Astrocyte of the hippocampus (primary cell): Measurements from ENCODE around the gene CD53.
"Not testable (repeated sequence)": the region's sequence is repeated elsewhere in the genome, so short reads cannot be mapped to it uniquely, and the experiment has no call there.

Source experiments
- DNase-seq: peaks from one replicate; pipeline ENCODE4 v3.0.0; 2011; ENCODE audit warnings: low read depth, low spot score

Gene CD53, protein sequence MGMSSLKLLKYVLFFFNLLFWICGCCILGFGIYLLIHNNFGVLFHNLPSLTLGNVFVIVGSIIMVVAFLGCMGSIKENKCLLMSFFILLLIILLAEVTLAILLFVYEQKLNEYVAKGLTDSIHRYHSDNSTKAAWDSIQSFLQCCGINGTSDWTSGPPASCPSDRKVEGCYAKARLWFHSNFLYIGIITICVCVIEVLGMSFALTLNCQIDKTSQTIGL

DNA sequence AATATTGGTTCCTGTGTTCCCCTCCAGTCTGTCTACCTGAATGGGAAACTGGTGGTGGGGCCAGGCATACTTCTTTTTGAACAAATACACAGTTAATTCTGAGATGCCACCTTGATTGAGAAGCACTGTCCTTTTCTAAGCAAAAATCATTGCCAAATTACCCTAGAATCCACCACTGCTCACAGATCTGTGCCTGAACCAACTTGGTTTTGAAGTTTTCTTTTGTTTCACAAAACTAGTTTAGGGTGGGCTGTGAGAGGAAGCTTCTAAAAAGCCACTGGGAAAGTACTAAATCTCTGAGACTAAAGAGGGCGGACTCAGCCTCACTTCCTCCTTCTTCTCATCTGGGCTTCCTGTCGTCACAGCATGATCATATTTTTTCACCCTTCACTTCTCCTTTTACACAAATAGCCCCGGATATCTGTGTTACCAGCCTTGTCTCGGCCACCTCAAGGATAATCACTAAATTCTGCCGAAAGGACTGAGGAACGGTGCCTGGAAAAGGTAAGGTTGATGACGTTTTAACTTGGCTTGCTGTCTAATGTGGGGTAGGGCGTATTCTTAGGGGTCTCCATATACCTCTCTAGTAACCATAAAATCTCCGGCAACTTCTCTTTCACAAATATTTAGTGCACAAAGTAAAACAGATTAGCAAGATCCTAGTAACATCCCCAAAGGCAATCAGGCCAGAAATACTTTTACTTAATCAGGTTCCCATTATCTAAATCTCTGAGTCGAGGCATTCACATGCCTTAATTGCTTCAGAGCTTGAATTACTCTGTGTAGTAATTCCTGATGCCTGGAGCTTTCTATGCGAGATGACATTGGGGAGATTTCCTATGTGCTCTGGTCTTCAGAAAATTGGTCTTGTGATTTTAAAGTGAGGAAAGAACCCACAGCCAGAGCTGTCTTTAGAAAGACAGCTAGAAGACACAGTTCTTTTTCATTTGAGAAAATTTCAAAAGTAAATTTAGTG lies at the start of gene CD53:
Gene CD53, plus strand, starts transcription at position 404 of the 976 bp plus-strand sequence. CDS start 18,261 bp downstream, outside the sequence.
- DNase-seq: no peak

DNA sequence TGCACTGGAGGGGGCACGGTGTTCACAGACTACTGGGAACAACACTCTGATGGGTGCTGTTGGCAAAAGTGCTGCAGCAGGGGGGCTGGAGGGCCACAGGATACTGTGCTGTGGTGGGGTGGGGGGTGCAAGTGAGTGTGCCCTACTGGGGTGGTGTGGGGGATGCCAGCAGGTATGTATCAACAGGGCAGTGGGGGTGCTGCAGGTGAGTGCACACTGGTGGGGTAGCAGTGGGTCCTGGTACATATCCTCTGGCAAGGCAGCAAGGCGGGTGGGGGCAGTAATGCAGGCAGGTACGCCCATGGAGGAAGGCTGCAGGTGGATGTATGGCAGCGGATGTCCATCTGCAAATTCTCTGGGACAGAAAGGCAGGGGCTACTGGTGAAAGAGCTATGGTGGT lies 48.8 kb upstream of the CD53 start:
- DNase-seq: no peak

DNA sequence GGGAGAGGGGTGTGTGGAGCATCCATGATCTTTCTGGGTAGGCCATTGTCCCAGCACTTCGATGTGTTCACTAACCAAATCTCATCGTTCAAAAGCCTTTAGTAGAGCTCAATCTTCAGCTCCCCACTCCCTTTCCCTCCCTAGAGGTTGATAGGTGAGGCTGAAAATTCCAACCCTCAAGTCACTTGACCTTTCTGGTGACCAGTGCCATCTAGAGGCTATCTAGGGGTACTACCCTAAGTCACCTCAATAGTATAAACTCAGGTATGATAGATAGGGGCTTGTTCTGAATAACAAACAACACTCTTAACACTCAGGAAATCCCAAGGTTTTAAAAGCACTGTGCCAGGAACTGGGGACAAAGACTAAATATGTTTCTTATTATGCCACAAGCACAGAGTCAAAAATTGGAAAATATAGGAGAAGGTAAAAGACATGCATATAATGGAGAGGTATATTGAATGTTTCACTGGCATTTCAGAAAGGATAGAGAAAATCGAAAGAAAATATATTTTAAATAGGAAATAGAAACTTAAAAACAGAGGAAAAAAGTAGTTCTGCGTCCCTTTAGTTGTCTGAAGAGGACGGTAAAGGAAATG lies 42.9 kb upstream of the CD53 start:
- peak; percentile 7 for DNase-seq

DNA sequence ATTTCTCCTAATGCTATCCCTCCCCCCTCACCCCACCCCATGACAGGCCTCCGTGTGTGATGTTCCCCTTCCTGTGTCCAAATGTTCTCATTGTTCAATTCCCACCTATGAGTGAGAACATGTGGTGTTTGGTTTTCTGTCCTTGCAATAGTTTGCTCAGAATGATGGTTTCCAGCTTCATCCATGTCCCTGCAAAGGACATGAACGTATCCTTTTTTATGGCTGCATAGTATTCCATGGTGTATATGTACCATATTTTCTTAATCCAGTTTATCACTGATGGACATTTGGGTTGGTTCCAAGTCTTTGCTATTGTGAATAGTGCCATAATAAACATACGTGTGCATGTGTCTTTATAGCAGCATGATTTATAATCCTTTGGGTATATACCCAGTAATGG lies 39.2 kb upstream of the CD53 start:
- DNase-seq: not testable (repeated sequence)

DNA sequence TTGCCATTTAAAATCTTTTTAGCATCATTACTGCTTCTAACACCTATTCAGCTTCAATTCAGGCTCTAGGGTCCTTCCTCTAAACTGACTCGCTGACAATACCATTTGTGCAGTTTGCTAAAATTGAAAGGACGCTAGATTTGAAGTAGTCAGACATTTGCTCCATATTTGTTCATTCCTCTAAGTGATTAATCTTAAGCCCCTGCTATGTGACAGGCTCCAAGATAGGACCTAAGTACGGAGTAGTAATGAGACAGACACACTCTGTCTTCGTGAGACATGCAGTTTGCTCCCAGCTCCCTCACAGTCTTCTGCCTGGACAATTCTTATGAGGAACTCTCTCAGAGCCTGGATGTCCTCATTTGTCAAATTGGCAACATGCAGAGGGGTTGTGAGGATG lies 26.1 kb upstream of the CD53 start:
- no peak for DNase-seq

DNA sequence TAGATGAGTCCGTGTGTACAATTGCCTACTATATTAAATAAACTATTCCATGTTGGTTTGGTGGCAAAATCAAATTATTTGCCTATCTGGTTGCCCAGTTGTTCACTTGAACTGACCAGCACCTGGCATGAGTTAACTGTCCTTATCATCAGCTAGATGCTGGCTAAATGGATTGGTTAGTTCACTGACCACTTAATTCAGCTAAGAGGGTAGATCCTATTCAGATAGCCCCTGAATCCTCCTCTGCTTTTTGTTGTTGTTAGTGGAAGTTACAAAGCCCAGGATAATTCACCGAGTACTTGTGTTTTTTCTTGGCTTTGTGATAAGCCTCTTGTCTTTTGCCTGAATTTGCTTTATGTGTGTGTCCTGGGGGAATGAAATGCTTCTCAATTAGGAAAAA lies 22.8 kb upstream of the CD53 start:
- no peak for DNase-seq

DNA sequence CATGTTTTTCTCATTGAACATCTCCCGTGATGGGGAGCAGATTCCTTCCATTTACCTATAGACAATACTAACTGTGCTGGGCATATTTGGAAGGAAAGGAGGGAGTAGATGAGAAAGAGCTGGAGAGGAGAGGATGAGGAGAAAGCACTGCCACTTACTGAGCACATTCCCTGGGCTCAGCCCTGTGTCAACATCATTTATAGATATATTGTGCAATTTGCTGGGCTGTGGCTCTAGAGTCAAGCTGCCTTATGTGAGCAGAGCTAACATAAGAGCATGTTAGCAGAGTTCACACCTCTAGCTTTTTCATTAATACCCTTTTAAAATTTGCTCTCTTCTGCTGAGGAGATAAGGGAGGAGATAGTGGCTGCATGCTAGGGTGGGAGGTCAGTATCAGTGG lies 22.3 kb upstream of the CD53 start:
- DNase-seq: no peak

DNA sequence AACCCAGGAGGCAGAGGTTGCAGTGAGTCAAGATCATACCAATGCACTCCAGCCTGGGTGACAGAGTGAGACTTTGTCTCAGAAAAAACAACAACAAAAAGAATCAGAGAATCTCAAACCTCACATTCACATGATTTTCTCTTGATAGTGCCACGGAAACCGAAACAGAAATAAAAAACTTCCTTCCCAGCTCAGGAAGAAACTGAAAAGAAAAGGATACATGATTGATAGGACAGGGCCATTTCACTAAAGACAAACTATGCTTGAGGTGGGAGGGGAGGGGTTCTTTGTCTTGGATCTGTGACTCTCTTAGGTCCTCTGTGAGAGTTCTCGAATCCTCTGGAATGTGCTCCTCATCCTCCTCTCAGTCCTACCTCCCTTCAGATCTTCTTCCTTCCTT lies 19.8 kb upstream of the CD53 start:
- DNase-seq: no peak

DNA sequence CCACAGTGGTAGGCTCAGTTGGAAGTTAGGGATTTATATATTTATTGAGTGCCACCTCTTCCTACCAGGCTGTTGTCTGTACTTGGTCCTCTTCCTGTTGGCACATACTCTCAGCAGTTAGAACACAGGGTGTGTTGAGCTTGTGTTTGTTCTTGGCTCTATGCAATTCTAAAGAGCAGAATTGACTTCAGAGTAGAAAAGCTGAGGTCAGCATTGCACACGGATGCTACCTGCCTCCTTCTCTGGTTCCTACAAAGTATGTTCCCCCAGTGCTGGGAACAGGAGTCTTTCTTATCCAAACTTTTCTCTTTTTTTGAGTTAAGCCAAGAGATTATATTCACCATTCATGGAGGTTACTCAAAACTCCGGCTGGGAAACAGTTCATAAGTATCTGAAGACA lies 16.5 kb upstream of the CD53 start:
- DNase-seq: no peak

DNA sequence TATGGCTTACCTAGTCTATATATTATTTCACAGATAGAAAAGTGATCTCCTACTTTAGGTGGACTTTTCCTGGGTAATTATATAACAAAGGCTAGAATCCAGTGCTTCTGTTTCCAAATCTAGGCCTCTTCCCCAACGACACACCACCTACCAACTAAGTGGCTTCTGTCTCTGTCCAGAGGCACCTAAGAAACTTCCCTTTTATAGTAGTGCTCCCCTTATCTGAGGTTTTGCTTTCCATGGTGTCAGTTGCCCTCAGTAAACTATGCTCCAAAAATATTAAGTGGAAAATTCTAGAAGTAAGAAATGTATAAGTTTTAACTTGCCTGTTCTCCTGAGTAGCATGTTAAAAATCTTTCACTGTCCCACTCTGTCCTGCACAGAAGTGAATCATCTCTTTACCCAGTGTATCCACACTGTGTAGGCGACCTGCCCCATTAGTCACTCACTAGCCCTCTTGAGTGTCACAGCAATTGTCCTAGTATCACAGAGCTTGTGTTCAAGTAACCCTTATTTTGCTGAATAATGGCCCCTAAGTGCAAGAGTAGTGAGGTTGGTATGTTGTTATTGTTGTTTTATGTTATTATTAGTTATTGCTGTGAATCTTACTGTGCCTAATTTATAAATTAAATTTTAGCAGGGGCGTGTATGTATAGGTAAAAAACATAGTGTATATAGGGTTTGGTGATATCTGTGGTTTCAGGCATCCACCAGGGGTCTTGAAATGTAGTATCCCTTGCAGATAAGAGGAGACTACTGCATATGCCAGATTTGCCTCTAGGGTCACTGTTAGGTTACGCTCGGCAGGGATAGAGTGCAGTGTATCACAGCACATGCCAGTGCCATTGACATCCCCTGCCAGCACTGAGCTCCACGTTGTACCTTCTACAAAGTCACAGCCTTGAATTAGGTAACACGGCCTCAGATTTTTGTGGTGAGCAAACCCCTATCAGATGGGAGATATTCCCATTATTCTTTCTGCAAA lies 14.7 kb upstream of the CD53 start:
- no peak for DNase-seq

DNA sequence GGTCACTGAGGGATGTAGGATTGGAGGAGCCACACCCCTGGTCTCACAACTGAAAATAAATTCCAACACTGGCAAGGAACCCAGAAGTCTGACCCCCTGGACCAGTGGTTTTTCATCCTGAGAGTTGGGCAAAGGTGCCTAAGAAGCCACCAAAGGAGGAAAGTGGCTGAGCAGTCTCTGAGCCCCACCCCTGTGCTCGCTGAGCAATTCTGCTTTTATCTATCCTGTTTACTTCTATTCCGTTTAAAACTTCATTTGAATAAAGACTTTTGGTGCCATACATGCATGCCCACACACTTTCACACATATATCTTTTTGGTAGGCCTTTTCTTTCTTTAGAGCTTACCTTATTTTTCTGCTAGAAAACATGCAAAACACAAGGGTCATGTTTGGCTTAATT lies 13.9 kb upstream of the CD53 start:
- DNase-seq: no peak

DNA sequence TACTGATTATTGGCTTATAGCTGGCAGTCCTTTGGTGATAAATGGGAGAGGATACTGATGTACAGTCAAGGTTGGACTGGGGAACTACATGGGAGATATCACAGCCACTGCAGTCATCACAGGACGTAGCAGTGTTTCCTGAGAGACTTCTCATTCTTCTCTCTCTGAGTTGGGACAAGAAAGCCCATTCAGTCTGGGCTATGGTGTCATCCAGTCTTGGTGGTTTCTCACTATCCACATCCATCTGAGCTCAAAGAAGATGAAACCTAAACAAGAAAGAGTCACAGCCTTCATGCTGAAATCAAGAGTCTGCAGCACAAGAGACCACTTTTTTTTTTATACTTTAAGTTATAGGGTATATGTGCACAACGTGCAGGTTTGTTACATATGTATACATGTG lies 12.8 kb upstream of the CD53 start:
- no peak for DNase-seq

DNA sequence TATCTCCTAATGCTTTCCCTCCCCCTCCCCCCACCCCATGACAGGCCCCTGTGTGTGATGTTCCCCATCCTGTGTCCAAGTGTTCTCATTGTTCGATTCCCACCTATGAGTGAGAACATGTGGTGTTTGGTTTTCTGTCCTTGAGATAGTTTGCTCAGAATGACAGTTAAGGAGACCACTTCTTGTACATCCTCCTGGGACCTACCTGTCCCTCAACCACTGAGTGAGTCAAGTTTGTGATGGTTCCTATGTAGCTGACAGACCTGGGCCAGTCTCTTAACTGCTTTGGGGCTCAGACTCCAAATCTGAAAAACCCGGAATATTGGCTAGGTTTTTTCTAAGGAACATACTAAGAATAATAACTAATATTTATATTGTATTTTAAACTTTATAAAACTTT lies 12.3 kb upstream of the CD53 start:
- not testable (repeated sequence) for DNase-seq

DNA sequence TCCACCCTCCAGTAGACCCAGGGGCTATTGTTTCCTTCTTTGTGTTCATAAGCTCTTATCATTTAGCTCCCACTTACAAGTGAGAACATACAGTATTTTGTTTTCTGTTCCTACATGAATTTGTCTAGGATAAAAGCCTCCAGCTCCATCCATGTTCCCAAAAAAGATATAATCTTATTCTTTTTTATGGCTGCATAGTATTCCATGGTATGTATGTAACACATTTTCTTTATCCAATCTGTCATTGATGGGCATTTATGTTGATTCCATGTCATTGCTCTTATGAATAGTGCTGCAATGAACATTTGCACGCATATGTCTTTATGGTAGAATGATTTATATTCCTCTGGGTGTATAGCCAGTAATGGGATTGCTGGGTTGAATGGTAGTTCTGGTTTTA lies 11.0 kb upstream of the CD53 start:
- DNase-seq: not testable (repeated sequence)

DNA sequence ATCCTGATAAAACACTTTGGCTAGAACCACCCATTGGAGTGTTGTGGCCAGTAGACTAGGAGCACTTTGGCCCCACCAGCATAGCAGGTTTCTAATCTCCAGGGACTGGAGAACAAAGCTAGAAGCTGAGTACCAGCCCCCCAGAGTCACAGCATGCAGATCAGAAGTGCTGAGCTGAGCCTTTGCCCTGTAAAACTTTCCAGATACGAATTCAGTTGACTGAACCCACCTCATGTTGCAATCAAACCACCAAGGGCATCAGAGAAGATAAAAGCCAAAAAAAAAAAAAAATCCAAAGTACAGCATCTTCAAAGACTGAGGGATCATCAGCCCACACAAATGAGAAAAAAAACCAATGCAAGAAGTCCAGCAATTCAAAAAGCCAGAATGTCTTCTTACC lies 8.7 kb upstream of the CD53 start:
- DNase-seq: no peak

DNA sequence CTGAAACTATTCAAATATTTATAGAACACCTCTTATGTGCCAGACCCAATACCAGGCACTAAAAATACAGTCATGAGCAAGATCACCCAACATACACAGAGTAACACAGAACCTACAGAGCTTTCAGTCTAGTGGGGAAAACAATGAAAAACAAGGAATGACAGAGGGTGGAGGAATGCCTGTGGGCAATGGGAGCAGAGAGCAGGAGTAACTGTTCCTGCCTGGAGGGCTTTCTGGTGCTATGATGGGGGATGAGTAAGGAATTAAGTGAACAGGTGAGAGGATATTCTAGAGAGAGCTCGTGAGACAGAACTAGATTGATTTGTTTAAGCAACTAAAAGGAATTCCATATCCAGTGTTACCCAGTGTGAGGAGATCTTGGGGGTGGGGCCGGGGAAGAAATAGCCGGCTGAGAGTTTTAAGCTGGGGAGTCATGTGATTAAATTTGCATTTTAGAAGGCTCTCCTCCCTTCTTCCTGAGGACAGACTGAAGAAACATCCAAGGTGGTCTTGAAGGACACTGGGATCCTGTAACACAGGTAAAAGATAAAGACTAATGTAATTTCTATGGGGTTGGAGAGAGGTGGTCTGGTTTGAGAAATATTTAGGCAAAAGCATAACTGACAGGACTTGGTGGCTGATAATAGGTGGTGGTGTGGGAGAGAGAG lies 2.1 kb upstream of the CD53 start:
- no peak for DNase-seq

DNA sequence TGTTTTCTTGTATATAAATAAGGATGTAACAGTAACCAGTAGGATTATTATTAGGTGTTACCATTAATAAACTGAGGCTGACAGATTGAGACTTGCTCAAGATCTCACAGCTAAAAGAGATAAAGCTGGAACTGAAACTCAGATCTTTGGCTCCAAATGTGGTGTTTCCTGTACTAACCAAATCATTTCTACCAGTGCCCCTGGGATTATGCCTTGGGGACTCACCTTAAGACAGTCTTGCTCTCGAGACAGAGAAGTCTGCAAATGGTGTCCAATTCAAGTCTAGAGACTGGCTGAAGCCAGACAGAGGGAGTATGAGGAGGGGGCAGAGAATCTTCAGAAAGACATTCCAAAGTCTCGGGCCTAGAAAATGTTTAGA lies 593 bp upstream of the CD53 start:
- DNase-seq: no peak

DNA sequence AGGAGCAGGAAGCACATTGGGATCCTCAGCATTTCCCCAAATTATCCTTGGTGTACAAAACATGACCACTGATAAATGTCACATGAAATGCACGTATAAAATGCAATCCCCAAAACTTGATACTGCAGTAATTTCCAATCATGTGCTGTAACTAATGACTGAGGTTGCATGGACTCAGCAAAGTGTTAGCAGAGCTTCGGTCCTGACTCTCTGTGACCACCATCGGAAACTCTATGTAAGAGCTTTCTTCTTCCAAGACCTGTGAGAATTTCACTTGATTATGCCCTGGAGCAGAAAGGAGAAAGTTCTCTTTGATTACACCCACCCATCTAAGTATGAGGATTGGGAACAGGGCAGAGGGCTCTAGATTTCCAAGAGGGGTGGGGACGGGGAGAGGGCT lies 908 bp downstream of the CD53 start:
- no peak for DNase-seq

DNA sequence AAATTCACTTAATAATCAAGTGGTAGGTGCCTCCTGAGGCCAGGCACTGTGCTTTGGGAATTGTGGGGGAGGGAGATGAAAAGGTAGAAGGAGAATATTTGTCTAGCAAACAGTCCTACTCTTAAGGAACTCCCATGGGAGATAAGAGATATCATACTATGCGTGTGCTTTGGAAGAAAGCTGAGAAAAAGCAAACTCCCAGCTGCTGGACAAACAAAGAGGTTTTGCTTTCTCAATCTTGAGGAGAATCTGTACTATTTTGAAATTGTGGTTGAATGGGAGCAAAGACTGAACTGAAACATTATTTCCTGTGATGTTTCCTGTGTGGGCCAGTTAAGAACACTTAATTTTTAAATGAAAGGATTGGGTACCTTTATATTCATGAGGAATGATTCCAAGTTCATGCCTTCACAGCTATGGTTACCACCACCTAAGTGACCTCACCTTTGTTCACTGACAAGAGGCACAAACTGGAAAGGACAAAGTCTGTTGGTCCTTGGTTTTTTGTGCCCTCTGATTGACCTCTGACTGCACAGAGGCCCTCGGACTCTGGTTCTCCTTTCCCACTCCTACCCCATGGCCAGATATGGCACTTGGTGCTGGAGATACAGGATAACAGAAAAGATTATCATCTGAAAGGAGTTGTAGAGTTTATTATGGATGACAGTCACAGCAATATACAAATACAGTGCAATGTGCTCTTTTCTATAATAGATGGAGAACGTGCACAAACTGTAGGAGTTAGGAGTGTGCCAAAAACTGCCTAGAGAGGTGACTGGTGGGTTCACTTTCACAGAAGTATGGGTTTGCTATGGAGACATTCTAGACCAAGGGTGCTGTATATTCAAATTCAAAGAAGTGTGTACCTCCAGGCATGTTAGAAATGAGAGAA lies 1.6 kb downstream of the CD53 start:
- no peak for DNase-seq

DNA sequence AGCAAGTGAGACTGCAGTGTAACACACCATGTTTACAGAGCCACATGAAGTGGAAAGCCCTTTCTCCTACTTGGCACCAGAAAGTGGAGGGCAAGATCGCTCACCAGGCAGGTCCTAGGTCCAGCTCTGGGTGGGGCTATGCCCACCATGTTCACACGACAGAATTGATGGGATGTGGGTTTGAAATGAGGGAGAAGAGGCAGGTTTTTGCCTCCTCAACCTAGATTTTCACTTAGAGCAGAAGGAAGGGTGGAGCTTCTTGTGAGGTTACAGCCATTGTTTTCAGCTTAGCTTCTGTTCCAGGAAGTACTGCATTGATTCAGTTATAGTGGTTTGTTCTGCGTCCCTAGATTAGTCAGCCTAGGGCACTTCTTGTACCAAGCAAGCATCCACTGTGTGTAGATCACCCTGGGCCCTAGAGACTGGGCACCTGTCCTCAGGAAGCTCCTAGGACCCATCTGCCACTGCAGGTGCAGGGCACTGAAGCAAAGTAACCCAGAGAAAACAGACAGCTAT lies 2.3 kb downstream of the CD53 start:
- DNase-seq: no peak
